ENCODE measurements around the gene PPP1R9A.

- TF ChIP-seq CTCF (IDR thresholded peaks at IDR 0.05) = no peak
- TF ChIP-seq POLR2A (IDR thresholded peaks at IDR 0.05) = no peak
- no peak for TF ChIP-seq EP300 (IDR thresholded peaks at IDR 0.05)
Observed at GRCh38 chr7:95169678-95170077, 262.3 kb downstream of the PPP1R9A start.

Measured in tibial nerve (tissue), 4 donors.